Measurements from ENCODE around the gene RAB25. TPM values are rescaled to one million over a fixed set of nuclear protein-coding genes. Genes with fewer than 3 reads are reported as not detected.

The RAB25 gene
- polyA plus RNA-seq, 1 donor (not counting 4 experiments of a cell fraction or from before 2014, with no cell fraction given): 93.4 TPM

GRCh38 chr1:156054500-156055280, 6.3 kb upstream of the RAB25 start, which contains the start of gene LAMTOR2:
Gene LAMTOR2, plus strand, starts transcription at chr1:156054782. Its CDS starts 108 bp downstream, at chr1:156054890.
- Histone ChIP-seq H3K79me2 (ENCODE audit: control insufficient read depth, insufficient read depth, low read length) (peaks cover 35% of the 10 kb centered on the region), H3K4me3 (ENCODE audit: control insufficient read depth in 2 of 3, extremely low read depth in 1 of 3, insufficient read depth in 2 of 3, low read depth in 1 of 3, low read length in 3 of 3) (peak within 1 kb of the TSS; percentile 87 to 96 (median 90)), H3K27ac (ENCODE audit: control insufficient read depth, insufficient read depth, low read length) (peak within 1 kb of the TSS; percentile 96), H3K4me2 (ENCODE audit: control insufficient read depth, extremely low read depth, insufficient read depth, low read depth, low read length) (peak within 1 kb of the TSS; percentile 100), H3K27me3 (ENCODE audit: control insufficient read depth, extremely low read depth, insufficient read depth, low read length) (no peaks in the 10 kb centered on the region), H2AFZ (ENCODE audit: control insufficient read depth, low read length) (peak within 1 kb of the TSS; percentile 89), H4K20me1 (ENCODE audit: control insufficient read depth, extremely low read depth, insufficient read depth, low read length) (no peaks in the 10 kb centered on the region), H3K36me3 (ENCODE audit: control insufficient read depth in 2 of 2, extremely low read depth in 1 of 2, insufficient read depth in 2 of 2, low read length in 2 of 2) (peaks cover 5 to 7% of the 10 kb centered on the region in 2 experiments), H3K4me1 (ENCODE audit: control insufficient read depth, extremely low read depth, insufficient read depth, low read length) (peaks cover 13% of the 10 kb centered on the region), H3K9me3 (ENCODE audit: control insufficient read depth, low read depth, low read length) (no peaks in the 10 kb centered on the region), H3K9me1 (ENCODE audit: control insufficient read depth, extremely low read depth, insufficient read depth, low read length) (peaks cover 2% of the 10 kb centered on the region), H3K9ac (ENCODE audit: control insufficient read depth, extremely low read depth, insufficient read depth, low read length) (peak within 1 kb of the TSS; percentile 95)
- peak; percentile 66 for DNase-seq (ENCODE audit: low read depth, low spot score)
- FAIRE-seq: no peak
- dilution Hi-C loops (cut with MboI; ENCODE audit: extremely low pct_ligation_motif_present, low sequenced_read_pairs): no loop called here
- TF ChIP-seq CTCF (optimal IDR thresholded peaks at IDR 0.05 in 1 of 3, IDR thresholded peaks at IDR 0.05 in 1 of 3, conservative IDR thresholded peaks at IDR 0.05 in 1 of 3; ENCODE audit: extremely low read depth in 1 of 3, insufficient read depth in 2 of 3, low read length in 3 of 3) (no peak), EZH2 (IDR thresholded peaks at IDR 0.05; ENCODE audit: low read length) (no peak)

- Histone ChIP-seq H4K20me1 (ENCODE audit: control insufficient read depth, extremely low read depth, insufficient read depth, low read length) (no peaks in the 10 kb centered on the region), H2AFZ (ENCODE audit: control insufficient read depth, low read length) (peak overlapping the region; percentile 89), H3K27ac (ENCODE audit: control insufficient read depth, insufficient read depth, low read length) (peak overlapping the region; percentile 96), H3K27me3 (ENCODE audit: control insufficient read depth, extremely low read depth, insufficient read depth, low read length) (no peaks in the 10 kb centered on the region), H3K36me3 (ENCODE audit: control insufficient read depth in 2 of 2, extremely low read depth in 1 of 2, insufficient read depth in 2 of 2, low read length in 2 of 2) (peaks cover 3 to 4% of the 10 kb centered on the region in 2 experiments), H3K9me3 (ENCODE audit: control insufficient read depth, low read depth, low read length) (no peaks in the 10 kb centered on the region), H3K4me3 (ENCODE audit: control insufficient read depth in 2 of 3, extremely low read depth in 1 of 3, insufficient read depth in 2 of 3, low read depth in 1 of 3, low read length in 3 of 3) (peak overlapping the region; percentile 87 to 96 (median 90)), H3K79me2 (ENCODE audit: control insufficient read depth, insufficient read depth, low read length) (peaks cover 35% of the 10 kb centered on the region), H3K9ac (ENCODE audit: control insufficient read depth, extremely low read depth, insufficient read depth, low read length) (peak overlapping the region; percentile 95), H3K4me1 (ENCODE audit: control insufficient read depth, extremely low read depth, insufficient read depth, low read length) (peaks cover 13% of the 10 kb centered on the region), H3K4me2 (ENCODE audit: control insufficient read depth, extremely low read depth, insufficient read depth, low read depth, low read length) (peak overlapping the region; percentile 99), H3K9me1 (ENCODE audit: control insufficient read depth, extremely low read depth, insufficient read depth, low read length) (peaks cover 2% of the 10 kb centered on the region)
- DNase-seq (ENCODE audit: low read depth, low spot score): no peak
- dilution Hi-C loops (cut with MboI; ENCODE audit: extremely low pct_ligation_motif_present, low sequenced_read_pairs): no loop called here
- FAIRE-seq: no peak
- TF ChIP-seq EZH2 (IDR thresholded peaks at IDR 0.05; ENCODE audit: low read length): no peak
- TF ChIP-seq CTCF (optimal IDR thresholded peaks at IDR 0.05 in 1 of 3, IDR thresholded peaks at IDR 0.05 in 1 of 3, conservative IDR thresholded peaks at IDR 0.05 in 1 of 3; ENCODE audit: extremely low read depth in 1 of 3, insufficient read depth in 2 of 3, low read length in 3 of 3): no peak
Observed at GRCh38 chr1:156055281-156056048, 5.5 kb upstream of the RAB25 start.

All from keratinocyte (primary cell).